Adrenal gland (tissue), 5 donors: Measurements from ENCODE around the gene KLHDC4.

Experiments
- CTCF ChIP-seq, 6 experiments: fragments of 450-650 bp in 4 of 6; fragments of 200-600 bp in 2 of 6; sonication (generic) in 1 of 6; IDR thresholded peaks; 1 replicate in 5 of 6; 2 replicates in 1 of 6; pipeline versions ENCODE4 v1.5.1 to v1.8.0; 2016 to 2021; ENCODE audit warnings: antibody characterized with exemption in 6 of 6, mild to moderate bottlenecking in 2 of 6, moderate library complexity in 1 of 6
- POLR2A ChIP-seq, 2 donors: fragments of 450-650 bp; IDR thresholded peaks; one replicate each; pipeline ENCODE4 v1.6.1; 2017; ENCODE audit warnings: antibody characterized with exemption in 2 of 2, mild to moderate bottlenecking in 2 of 2, moderate library complexity in 1 of 2
- donor health status: DM: no; HTN: no; CAD: no.

GRCh38 chr16:87733190-87733589, 32.6 kb downstream of the KLHDC4 start:
- TF ChIP-seq CTCF (IDR thresholded peaks at IDR 0.05), result no peak
- TF ChIP-seq POLR2A (IDR thresholded peaks at IDR 0.05), result no peak
